Stimulated activated CD8-positive, alpha-beta memory T cell treated with anti-CD3 and anti-CD28 coated beads, Interleukin-2, amount 100 ng/mL, for 48 hours (primary cell): ENCODE data around the gene SHTN1.

Experiments used
- DNase-seq, 2 donors: peaks; one replicate each; pipeline ENCODE4 v3.0.0-alpha.2; 2020; ENCODE audit warnings: low read depth in 2 of 2

SHTN1 gene

GRCh38 chr10:116873134-116873533, 131.9 kb downstream of the SHTN1 start:
- no peak for DNase-seq

GRCh38 chr10:116870949-116871348, 134.0 kb downstream of the SHTN1 start:
- DNase-seq, result no peak

GRCh38 chr10:116868722-116869121, 136.3 kb downstream of the SHTN1 start:
- DNase-seq, result no peak

GRCh38 chr10:116868198-116868676, 136.8 kb downstream of the SHTN1 start:
- no peak for DNase-seq

- DNase-seq, result no peak
Observed at GRCh38 chr10:116866987-116867595, 137.9 kb downstream of the SHTN1 start.

- DNase-seq, result no peak
Observed at GRCh38 chr10:116866066-116866465, 138.9 kb downstream of the SHTN1 start.

GRCh38 chr10:116864436-116864835, 140.6 kb downstream of the SHTN1 start:
- no peak for DNase-seq

GRCh38 chr10:116861796-116862195, 143.2 kb downstream of the SHTN1 start:
- no peak for DNase-seq

- DNase-seq, result no peak
Observed at GRCh38 chr10:116857156-116857555, 147.8 kb downstream of the SHTN1 start.

GRCh38 chr10:116853701-116854100, 151.3 kb downstream of the SHTN1 start:
- no peak for DNase-seq

GRCh38 chr10:116853287-116853686, 151.7 kb downstream of the SHTN1 start:
- DNase-seq, result no peak

- no peak for DNase-seq
Observed at GRCh38 chr10:116852246-116852645, 152.7 kb downstream of the SHTN1 start.

- DNase-seq, result no peak
Observed at GRCh38 chr10:116850058-116850611, 154.9 kb downstream of the SHTN1 start.

GRCh38 chr10:116849248-116850057, 155.5 kb downstream of the SHTN1 start, which contains the start of gene ENO4:
Gene ENO4, plus strand, starts transcription at chr10:116849499. Its CDS starts 68 bp downstream, at chr10:116849567.
- DNase-seq, result no peak

GRCh38 chr10:116848944-116849247, 156.1 kb downstream of the SHTN1 start:
- no peak for DNase-seq

- no peak for DNase-seq
Observed at GRCh38 chr10:116848032-116848943, 156.7 kb downstream of the SHTN1 start.

GRCh38 chr10:116845823-116846222, 159.2 kb downstream of the SHTN1 start:
- DNase-seq, result no peak

- no peak for DNase-seq
Observed at GRCh38 chr10:116840389-116841075, 164.5 kb downstream of the SHTN1 start.

- no peak for DNase-seq
Observed at GRCh38 chr10:116838143-116838725, 166.8 kb downstream of the SHTN1 start.

GRCh38 chr10:116836902-116837523, 168.0 kb downstream of the SHTN1 start:
- DNase-seq, result no peak
